Measurements from ENCODE around the gene OGFOD3. TPM values are rescaled to one million over a fixed set of nuclear protein-coding genes. Genes with fewer than 3 reads are reported as not detected.

OGFOD3 gene
- total and polyA plus RNA-seq, 2 donors (not counting 3 experiments of a cell fraction or from before 2014, with no cell fraction given): 31.7 to 34.8 TPM

- no TSS peak for BruUV-seq (replicated peaks)
- no peaks in the 10 kb centered on the region for H3K36me3 ChIP-seq (ENCODE audit: control insufficient read depth in 2 of 2, extremely low read depth in 1 of 2, insufficient read depth in 2 of 2, low read length in 2 of 2)
- no peak overlapping the region for H3K4me2 ChIP-seq (ENCODE audit: insufficient read depth, low read length)
- dilution Hi-C loops (cut with MboI; ENCODE audit: extremely low pct_ligation_motif_present, low sequenced_read_pairs) (no loop called here), intact Hi-C loops (cut with micrococcal nuclease) (no loop called here)
- TF ChIP-seq POLR2A (IDR thresholded peaks at IDR 0.05; ENCODE audit: low read depth, low read length): no peak
- TF ChIP-seq POLR2AphosphoS5 (IDR thresholded peaks at IDR 0.05; ENCODE audit: insufficient read depth, low read depth, low read length): no peak
- TF ChIP-seq GATA2 (IDR thresholded peaks at IDR 0.05; ENCODE audit: insufficient read depth, insufficient read length, low read depth, low read length): no peak
- TF ChIP-seq JUN (IDR thresholded peaks at IDR 0.05; ENCODE audit: borderline replicate concordance, insufficient read depth, insufficient read length, low read depth): no peak
- no peak for TF ChIP-seq EZH2 (IDR thresholded peaks at IDR 0.05; ENCODE audit: borderline replicate concordance, low read depth, low read length, severe bottlenecking)
- TF ChIP-seq FOS (IDR thresholded peaks at IDR 0.05; ENCODE audit: borderline replicate concordance, insufficient read depth, low read length): no peak
- no peak for TF ChIP-seq MYC (IDR thresholded peaks at IDR 0.05; ENCODE audit: low read depth, low read length)
- TF ChIP-seq, protein P1, sequence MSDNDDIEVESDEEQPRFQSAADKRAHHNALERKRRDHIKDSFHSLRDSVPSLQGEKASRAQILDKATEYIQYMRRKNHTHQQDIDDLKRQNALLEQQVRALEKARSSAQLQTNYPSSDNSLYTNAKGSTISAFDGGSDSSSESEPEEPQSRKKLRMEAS (IDR thresholded peaks at IDR 0.05; ENCODE audit: insufficient read depth, insufficient read length): no peak
- TF ChIP-seq CTCF (IDR thresholded peaks at IDR 0.05; ENCODE audit: extremely low read depth in 1 of 2, insufficient read depth in 1 of 2, low read depth in 1 of 2, low read length in 2 of 2): no peak
- H3K9ac ChIP-seq (replicated peaks; ENCODE audit: extremely low read depth, insufficient read depth, low read length): no peak overlapping the region
- H3K4me3 ChIP-seq (replicated peaks in 1 of 3; ENCODE audit: insufficient read depth in 1 of 3, low read depth in 1 of 3, low read length in 3 of 3): no peak overlapping the region
- FAIRE-seq (no peak), DNase-seq (ENCODE audit: low read depth, low spot score) (no peak)
- ChIA-PET POLR2A (no interaction called here), CTCF (no interaction called here)
- H3K9me1 ChIP-seq (replicated peaks; ENCODE audit: control insufficient read depth, extremely low read depth, insufficient read depth, low read length): no peaks in the 10 kb centered on the region
- H3K27ac ChIP-seq (ENCODE audit: insufficient read depth, low read depth, low read length): no peak overlapping the region
- no peaks in the 10 kb centered on the region for H3K27me3 ChIP-seq (ENCODE audit: control insufficient read depth in 2 of 2, insufficient read depth in 2 of 2, low read length in 2 of 2)
- H4K20me1 ChIP-seq (replicated peaks; ENCODE audit: control insufficient read depth, extremely low read depth, insufficient read depth, low read length): no peaks in the 10 kb centered on the region
- no peaks in the 10 kb centered on the region for H3K79me2 ChIP-seq (ENCODE audit: control insufficient read depth, insufficient read depth, low read length)
- H2AFZ ChIP-seq (ENCODE audit: low read depth, low read length): no peak overlapping the region
- H3K9me3 ChIP-seq (replicated peaks; ENCODE audit: control insufficient read depth, insufficient read depth, low read length): no peaks in the 10 kb centered on the region
- no peaks in the 10 kb centered on the region for H3K4me1 ChIP-seq (ENCODE audit: control insufficient read depth, extremely low read depth, insufficient read depth, low read length)
Measured at GRCh38 chr17:82388223-82388921, 30.0 kb downstream of the OGFOD3 start.

Data from endothelial cell of umbilical vein (primary cell).